Measurements from ENCODE around the gene QARS1. TPM values are rescaled to one million over a fixed set of nuclear protein-coding genes. Genes with fewer than 3 reads are reported as not detected.

The QARS1 gene
- total RNA-seq: 100 to 1,000 TPM; 249 to 286 TPM

DNA sequence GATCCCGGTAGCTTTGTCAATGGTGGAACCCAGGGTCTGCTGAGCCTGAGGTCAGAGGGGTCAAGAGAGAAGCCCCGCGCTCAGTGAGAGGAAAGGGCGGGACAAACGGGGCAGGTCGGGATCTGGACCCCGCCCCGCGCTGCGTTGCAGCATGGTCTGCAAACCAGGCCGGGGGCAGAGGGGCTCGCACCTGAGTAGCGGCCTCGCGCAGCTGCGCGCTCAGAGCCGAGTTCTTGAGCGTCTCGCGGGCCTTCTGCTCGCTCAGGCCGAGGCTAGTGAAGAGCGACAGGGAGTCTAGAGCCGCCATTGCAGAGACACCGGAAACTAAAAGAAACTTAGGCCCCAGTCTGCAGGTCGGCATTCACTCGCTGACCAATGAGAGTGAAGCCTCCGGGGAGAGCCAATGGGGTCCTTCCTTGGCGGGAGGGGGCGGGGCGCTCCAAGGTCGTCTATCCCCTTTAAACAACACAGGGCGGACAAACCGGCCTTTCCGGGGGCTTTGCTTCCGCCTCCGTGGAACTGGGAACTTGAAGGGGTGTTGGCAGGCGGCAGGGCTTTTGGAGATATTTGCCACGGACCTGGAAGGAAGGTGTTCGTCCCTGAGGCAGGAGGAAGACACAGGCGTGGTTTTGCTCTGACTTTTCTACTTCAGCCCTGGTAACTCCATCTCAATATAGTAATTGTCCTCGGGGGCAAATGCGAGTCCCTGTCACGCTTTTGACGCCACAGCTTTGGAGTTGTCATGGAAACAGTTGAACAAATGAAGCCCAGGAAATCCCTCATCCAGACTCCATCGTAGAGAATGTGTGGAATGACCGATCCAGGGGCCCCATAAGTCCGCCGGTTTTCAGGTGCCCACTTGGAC is at the start of gene QARS1:
QARS1 (minus strand) TSS at position 331 of the 865 bp plus-strand sequence; CDS start at position 307, 24 bp downstream.
- DNase-seq: peak; percentile 94
- Mint-ChIP-seq H3K27ac (peak within 1 kb of the TSS; percentile 87), H3K9me3 (no peaks in the 10 kb centered on the region), H3K4me3 (peak within 1 kb of the TSS; percentile 99), H3K27me3 (no peaks in the 10 kb centered on the region), H3K4me1 (ENCODE audit: low read depth) (peaks cover 22% of the 10 kb centered on the region), H3K36me3 (peaks cover 26% of the 10 kb centered on the region)
- POLR2A ChIA-PET: interaction anchor here (5.3 kb wide), 1 partner anchor 10 kb away, joined by 37 read pairs; the partner anchor contains the start of gene QRICH1
- intact Hi-C loops (cut with micrococcal nuclease): loop anchor here (1.0 to 5.0 kb wide), 3 partner anchors 10 to 568 kb away; partner anchors contain the start of genes APEH, QRICH1 and USP19
- CTCF ChIA-PET: interaction anchor here (0.6 to 1.6 kb wide), 4 partner anchors 9 to 344 kb away, joined by 3 to 6 read pairs (median 4); partner anchors contain the start of gene NDUFAF3

DNA sequence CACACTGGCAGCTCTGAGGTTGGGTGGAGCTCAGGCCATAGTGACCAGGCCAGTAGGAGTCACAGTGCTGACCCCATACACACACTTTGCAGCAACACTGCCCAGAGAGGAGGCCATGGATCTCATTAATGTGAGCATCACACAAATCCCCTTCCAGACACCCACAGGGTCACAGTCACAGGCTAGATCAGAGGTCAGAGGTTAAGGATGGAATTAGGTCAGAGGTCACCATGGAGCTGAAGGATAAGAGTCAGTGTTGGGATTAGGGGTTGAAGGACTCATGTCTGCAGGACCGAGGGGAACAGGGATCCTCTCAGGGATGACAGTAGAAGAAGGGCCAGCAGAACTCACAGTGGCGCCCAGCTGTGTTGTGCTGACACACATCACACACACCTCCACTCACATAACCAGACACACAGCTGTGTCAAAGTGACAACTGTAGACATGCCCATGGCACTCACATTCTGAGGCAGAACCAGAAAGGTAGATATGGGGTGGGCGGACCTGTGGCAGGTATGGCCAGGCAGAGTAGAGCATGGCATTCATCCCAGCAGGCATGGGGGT is 48.9 kb upstream of the QARS1 start:
- POLR2A ChIA-PET: no interaction called here
- intact Hi-C loops (cut with micrococcal nuclease): no loop called here

DNA sequence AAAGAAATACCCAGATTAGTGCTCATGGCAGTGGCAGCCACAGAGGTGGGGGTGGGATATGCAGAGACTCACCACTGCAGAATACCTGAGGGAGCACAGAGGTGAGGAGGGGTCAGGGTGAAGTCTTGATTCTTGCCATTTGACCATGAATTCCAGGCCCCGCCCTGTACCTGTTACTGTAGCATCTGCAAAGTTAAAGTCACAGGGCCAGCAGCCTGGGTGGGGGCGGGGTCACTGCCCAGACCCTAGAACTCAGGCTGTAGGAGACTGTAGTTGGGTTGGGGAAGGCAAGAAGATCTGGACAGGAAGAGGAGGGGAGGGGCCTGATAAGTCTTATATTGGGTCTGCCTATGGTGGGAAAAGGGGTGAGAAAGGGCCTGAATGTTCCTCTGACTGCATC is 47.1 kb upstream of the QARS1 start:
- Mint-ChIP-seq H3K4me1 (ENCODE audit: low read depth) (no peaks in the 10 kb centered on the region), H3K36me3 (no peaks in the 10 kb centered on the region), H3K4me3 (no peak overlapping the region), H3K9me3 (no peaks in the 10 kb centered on the region), H3K27me3 (no peaks in the 10 kb centered on the region), H3K27ac (no peak overlapping the region)
- ChIA-PET CTCF (no interaction called here), POLR2A (no interaction called here)
- DNase-seq: no peak
- intact Hi-C loops (cut with micrococcal nuclease): no loop called here

More for the DNA sequence above, 48.9 kb upstream of the QARS1 start:
- Mint-ChIP-seq H3K36me3 (no peaks in the 10 kb centered on the region), H3K4me1 (ENCODE audit: low read depth) (no peaks in the 10 kb centered on the region), H3K27ac (no peak overlapping the region), H3K4me3 (no peak overlapping the region), H3K27me3 (no peaks in the 10 kb centered on the region), H3K9me3 (no peaks in the 10 kb centered on the region)
- DNase-seq: no peak
- CTCF ChIA-PET: interaction anchor here (0.5 to 1.5 kb wide), 3 partner anchors 17 to 119 kb away, joined by 3 to 4 read pairs (median 4); partner anchors contain the start of gene KLHDC8B

DNA sequence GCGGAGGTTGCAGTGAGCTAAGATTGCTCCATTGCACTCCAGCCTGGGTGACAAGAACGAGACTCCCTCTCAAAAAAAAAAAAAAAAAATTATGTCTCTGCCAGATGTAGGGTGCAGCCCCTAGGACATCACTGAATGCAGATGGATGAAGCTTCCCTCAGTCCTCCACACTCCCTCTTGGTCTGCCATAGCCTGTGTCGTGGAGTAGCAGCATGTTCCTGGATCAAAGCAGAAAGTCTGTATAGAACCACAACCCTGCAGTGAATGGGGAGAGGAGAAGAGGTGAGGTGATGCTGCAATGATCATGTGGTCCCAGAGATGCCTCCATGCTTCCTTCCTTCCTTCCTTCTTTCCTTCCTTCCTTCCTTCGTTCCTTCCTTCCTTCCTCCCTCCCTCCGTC is 43.6 kb upstream of the QARS1 start:
- H3K27ac Mint-ChIP-seq: no peak overlapping the region
- intact Hi-C loops (cut with micrococcal nuclease): no loop called here
- CTCF ChIA-PET: no interaction called here

DNA sequence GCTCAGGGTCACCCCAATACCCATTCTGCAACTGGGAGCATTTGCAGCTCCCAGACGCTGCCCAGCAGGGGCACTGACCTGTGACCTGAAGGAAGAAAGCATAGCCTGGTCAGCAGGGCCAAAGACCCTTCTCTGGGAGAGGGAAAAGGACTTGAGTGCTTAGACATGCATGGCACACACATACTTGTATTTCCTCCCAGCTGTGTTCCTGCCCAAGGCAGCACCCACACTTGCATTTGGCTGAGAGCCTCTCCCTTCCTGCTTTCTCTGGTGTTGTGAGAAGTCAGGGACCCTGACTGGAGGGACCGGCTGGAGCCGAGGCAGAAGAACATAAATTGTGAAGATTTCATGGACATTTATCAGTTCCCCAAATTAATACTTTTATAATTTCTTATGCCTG is 35.5 kb upstream of the QARS1 start:
- H3K36me3 Mint-ChIP-seq: no peaks in the 10 kb centered on the region
- no peak overlapping the region for H3K27ac Mint-ChIP-seq
- peaks cover 8% of the 10 kb centered on the region for H3K27me3 Mint-ChIP-seq
- H3K4me1 Mint-ChIP-seq (ENCODE audit: low read depth): no peaks in the 10 kb centered on the region
- no peak for DNase-seq
- no peaks in the 10 kb centered on the region for H3K9me3 Mint-ChIP-seq
- POLR2A ChIA-PET: no interaction called here
- intact Hi-C loops (cut with micrococcal nuclease): no loop called here
- CTCF ChIA-PET: no interaction called here
- H3K4me3 Mint-ChIP-seq: no peak overlapping the region

More for the DNA sequence above, 43.6 kb upstream of the QARS1 start:
- Mint-ChIP-seq H3K27me3 (no peaks in the 10 kb centered on the region), H3K4me3 (no peak overlapping the region), H3K36me3 (no peaks in the 10 kb centered on the region), H3K9me3 (no peaks in the 10 kb centered on the region), H3K4me1 (ENCODE audit: low read depth) (no peaks in the 10 kb centered on the region)
- POLR2A ChIA-PET: no interaction called here
- DNase-seq: no peak

DNA sequence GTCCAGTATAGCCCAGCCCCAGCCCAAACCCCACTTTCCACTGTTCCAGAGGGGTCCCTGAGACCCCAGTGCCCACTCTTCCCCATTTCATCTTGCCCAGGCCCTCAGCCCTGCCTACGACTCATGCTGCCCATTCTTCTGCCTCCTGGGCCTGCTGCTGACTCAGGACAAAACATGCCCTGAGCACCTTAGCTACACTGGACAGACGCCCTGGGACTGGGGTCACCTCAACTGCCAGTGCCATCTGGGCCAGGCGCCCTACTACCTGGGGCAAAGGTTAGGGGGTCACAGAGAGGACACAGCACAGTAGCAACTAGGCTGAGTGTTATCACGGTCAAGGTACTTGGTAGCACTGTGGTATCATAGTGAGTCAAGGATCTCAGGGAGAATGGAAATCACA is 30.9 kb upstream of the QARS1 start:
- CTCF ChIA-PET: interaction anchor here (1.9 kb wide), 1 partner anchor 41 kb away, joined by 5 read pairs; the partner anchor contains the start of gene QRICH1
- no peak overlapping the region for H3K4me3 Mint-ChIP-seq
- POLR2A ChIA-PET: no interaction called here

DNA sequence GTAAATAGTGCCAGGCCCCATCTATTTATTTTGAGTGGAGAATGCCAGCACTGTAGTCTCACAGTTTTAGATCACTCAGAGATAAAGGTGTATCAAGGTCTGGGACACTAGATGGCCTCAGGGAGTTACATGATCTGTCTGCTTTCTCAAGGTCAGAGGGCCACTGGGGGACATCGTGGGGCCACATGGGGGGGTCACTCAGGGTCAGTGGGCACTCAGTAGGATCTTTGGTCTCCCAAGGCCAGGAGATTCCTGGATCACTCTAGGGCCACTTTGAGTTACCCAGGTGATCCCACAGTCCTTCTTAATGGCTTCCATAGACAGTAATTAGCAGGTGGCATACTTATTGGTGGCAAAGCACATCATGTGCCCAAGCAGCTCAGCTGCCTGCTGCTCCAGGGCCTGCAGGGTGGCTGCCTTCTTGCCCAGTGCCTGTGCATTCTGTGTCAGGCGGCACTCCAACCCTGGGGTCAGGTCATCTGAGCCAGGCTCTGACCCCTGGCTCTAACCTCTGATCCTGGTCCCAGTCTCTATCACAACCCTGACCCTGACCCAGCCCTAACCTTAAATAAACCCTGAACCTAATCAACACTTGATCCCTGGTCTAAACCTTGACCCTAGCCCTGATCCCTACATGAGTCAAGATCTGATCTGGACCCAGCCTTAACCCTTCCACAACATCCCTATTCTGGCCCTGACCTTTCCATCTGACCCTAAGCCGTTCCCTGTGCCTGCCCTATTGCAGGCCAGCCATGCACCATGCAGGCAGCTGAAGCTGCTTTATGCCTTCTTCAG is 30.1 kb upstream of the QARS1 start:
- Mint-ChIP-seq H3K4me1 (ENCODE audit: low read depth) (no peaks in the 10 kb centered on the region), H3K9me3 (no peaks in the 10 kb centered on the region), H3K36me3 (no peaks in the 10 kb centered on the region), H3K4me3 (no peak overlapping the region), H3K27ac (no peak overlapping the region), H3K27me3 (peaks cover 19% of the 10 kb centered on the region)
- intact Hi-C loops (cut with micrococcal nuclease): no loop called here
- DNase-seq: no peak
- ChIA-PET POLR2A (interaction anchor here (0.7 kb wide), 1 partner anchor 84 kb away, joined by 4 read pairs; no protein-coding TSS in a partner anchor), CTCF (no interaction called here)

More for the DNA sequence above, 30.9 kb upstream of the QARS1 start:
- Mint-ChIP-seq H3K36me3 (no peaks in the 10 kb centered on the region), H3K27ac (no peak overlapping the region), H3K9me3 (no peaks in the 10 kb centered on the region), H3K27me3 (peaks cover 19% of the 10 kb centered on the region), H3K4me1 (ENCODE audit: low read depth) (no peaks in the 10 kb centered on the region)
- intact Hi-C loops (cut with micrococcal nuclease): no loop called here
- no peak for DNase-seq

DNA sequence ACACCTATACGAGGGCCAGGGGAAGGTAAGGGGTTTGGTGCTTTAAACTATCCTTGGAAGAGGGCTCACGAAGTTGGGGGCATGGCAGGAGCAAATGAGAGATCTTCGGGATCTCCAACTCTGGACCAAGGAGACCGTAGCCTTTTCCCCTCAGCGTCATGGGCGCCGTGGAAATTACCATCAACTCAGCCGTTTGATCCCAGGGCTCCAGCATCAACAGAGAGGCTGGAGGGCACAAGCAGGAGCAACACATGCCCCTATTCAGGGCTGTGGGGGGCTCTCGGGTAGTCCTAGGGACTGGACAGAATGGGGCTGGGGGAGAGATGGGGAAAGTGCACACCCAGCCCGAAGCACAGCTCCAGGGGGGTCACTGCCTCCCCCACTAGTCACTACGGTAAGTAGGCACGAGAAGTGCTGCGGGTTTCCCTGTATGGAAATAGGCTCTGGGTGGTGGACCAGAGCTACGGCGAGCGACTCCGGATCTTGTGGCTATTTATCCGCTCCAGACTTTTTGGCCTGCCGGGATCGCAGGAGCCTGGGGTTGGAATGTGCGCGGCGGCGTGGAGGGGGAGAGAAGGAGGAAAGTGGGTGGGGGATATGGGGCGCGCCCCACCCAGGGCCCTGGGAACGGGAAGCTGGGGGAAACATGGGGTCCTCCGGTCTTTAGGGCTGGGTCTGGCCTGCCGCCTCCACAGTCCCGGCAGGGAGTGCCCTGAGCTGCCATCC is 28.8 kb upstream of the QARS1 start:
- no peaks in the 10 kb centered on the region for H3K4me1 Mint-ChIP-seq (ENCODE audit: low read depth)
- H3K4me3 Mint-ChIP-seq: no peak overlapping the region
- H3K36me3 Mint-ChIP-seq: no peaks in the 10 kb centered on the region
- H3K27me3 Mint-ChIP-seq: peaks cover 19% of the 10 kb centered on the region
- no peak for DNase-seq
- H3K9me3 Mint-ChIP-seq: no peaks in the 10 kb centered on the region
- no peak overlapping the region for H3K27ac Mint-ChIP-seq
- intact Hi-C loops (cut with micrococcal nuclease): no loop called here
- CTCF ChIA-PET: no interaction called here
- POLR2A ChIA-PET: no interaction called here

DNA sequence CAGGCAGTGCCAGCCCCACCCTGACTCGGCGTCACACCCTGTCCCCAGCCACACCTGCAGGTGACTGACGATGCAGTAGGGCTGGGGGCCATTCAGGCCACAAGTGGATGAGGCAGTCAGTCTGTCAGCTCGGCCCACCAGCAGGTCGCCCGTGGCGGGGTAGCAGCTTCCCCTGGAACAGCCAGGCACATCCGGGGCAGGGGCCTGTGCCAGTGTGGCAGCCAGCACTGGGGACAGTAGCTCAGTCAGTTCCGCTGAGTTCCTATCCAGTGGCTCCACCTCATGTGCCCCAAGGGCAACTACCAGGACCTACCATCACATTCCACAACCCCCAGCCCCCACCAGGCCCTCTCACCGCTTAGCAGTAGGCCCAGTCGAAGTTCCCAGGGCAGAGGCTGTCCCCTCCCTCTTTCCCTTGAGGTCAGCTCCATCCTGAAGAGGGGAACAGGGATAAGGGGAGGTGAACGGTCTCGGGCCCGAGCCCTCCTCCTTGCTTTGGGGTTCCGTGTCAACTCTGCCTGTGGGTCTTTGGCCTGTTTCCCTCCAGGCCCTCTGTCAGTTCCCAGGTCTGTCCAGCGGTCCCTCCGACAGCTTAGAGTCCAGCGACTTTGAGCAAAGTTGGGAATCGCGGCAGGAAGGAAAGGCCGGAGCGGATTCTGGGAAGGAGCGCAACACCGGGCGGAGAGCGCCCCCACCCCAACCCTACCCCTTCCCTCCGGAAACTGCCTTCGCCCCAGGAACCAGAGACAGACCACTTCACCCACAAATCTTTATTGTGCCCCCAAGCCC is 28.1 kb upstream of the QARS1 start, which contains the start of gene LAMB2:
LAMB2 (minus strand) TSS at position 614 of the 789 bp plus-strand sequence; CDS start at position 431, 183 bp downstream.
- no peak for DNase-seq
- ChIA-PET CTCF (no interaction called here), POLR2A (no interaction called here)
- Mint-ChIP-seq H3K9me3 (no peaks in the 10 kb centered on the region), H3K4me1 (ENCODE audit: low read depth) (no peaks in the 10 kb centered on the region), H3K27me3 (peaks cover 17% of the 10 kb centered on the region), H3K27ac (no peak within 1 kb of the TSS), H3K4me3 (no peak within 1 kb of the TSS), H3K36me3 (no peaks in the 10 kb centered on the region)
- intact Hi-C loops (cut with micrococcal nuclease): no loop called here

DNA sequence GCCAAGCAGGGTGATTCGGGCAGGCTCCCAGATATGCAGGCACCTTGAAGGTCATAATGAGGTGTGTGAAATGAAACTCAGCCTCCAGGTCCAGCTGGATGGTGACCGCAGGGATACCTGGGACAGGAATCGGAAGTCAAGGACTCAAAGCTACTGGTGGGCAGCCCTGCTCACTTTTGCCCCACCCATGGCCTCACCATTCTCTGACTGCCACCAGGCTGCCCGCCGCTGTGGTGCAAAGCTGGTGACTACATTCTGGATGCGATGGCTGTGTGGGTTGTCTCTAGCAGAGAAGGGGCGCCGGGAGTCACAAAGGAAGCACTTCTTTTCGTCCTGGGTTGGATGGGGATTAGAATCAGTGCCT is 27.5 kb upstream of the QARS1 start:
- Mint-ChIP-seq H3K4me3 (no peak overlapping the region), H3K36me3 (no peaks in the 10 kb centered on the region), H3K27ac (no peak overlapping the region), H3K4me1 (ENCODE audit: low read depth) (no peaks in the 10 kb centered on the region), H3K27me3 (peaks cover 15% of the 10 kb centered on the region), H3K9me3 (no peaks in the 10 kb centered on the region)
- intact Hi-C loops (cut with micrococcal nuclease): no loop called here
- POLR2A ChIA-PET: interaction anchor here (0.9 kb wide), 1 partner anchor 30 kb away, joined by 3 read pairs; no protein-coding TSS in a partner anchor
- DNase-seq: no peak
- CTCF ChIA-PET: no interaction called here

DNA sequence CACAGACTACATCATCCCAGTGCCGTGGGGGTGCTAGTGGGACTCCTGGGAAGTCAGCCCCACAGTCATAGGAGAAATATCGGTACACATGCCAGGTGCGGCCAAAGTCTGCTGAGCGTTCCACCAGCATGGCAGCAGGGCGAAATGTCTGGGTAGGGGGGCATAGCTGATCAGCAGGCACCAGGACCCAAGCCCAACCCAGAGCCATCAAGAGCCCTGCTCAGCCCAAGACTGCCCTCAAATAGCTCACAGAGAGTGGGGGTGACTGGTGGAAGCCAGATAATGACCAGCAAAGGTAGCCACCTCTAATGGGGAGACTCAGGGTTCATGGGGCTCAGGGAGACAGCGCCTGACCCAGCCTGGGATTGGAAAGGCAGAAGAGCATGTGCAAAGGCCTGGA is 27.0 kb upstream of the QARS1 start:
- Mint-ChIP-seq H3K4me3 (no peak overlapping the region), H3K27me3 (peaks cover 15% of the 10 kb centered on the region), H3K27ac (no peak overlapping the region), H3K4me1 (ENCODE audit: low read depth) (no peaks in the 10 kb centered on the region), H3K9me3 (no peaks in the 10 kb centered on the region), H3K36me3 (no peaks in the 10 kb centered on the region)
- DNase-seq: no peak
- intact Hi-C loops (cut with micrococcal nuclease): no loop called here
- ChIA-PET POLR2A (interaction anchor here (0.9 kb wide), 1 partner anchor 31 kb away, joined by 3 read pairs; no protein-coding TSS in a partner anchor), CTCF (no interaction called here)
